Measurements from ENCODE around the gene ST3GAL4.

- TF ChIP-seq, protein P1, sequence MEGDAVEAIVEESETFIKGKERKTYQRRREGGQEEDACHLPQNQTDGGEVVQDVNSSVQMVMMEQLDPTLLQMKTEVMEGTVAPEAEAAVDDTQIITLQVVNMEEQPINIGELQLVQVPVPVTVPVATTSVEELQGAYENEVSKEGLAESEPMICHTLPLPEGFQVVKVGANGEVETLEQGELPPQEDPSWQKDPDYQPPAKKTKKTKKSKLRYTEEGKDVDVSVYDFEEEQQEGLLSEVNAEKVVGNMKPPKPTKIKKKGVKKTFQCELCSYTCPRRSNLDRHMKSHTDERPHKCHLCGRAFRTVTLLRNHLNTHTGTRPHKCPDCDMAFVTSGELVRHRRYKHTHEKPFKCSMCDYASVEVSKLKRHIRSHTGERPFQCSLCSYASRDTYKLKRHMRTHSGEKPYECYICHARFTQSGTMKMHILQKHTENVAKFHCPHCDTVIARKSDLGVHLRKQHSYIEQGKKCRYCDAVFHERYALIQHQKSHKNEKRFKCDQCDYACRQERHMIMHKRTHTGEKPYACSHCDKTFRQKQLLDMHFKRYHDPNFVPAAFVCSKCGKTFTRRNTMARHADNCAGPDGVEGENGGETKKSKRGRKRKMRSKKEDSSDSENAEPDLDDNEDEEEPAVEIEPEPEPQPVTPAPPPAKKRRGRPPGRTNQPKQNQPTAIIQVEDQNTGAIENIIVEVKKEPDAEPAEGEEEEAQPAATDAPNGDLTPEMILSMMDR (IDR thresholded peaks at IDR 0.05 in 2 of 3, conservative IDR thresholded peaks at IDR 0.05 in 1 of 3; ENCODE audit: control insufficient read depth in 2 of 3, extremely low read depth in 1 of 3, insufficient read depth in 1 of 3, low read depth in 3 of 3, low read length in 3 of 3): no peak
- TF ChIP-seq SMC3 (IDR thresholded peaks at IDR 0.05; ENCODE audit: borderline replicate concordance, low read length) (no peak), CHD4 (IDR thresholded peaks at IDR 0.05) (no peak), ZNF274 (IDR thresholded peaks at IDR 0.05; ENCODE audit: insufficient read depth, insufficient read length) (no peak)
Observed at GRCh38 chr11:126450806-126451205, 95.3 kb downstream of the ST3GAL4 start.

All from GM12878 (cell line).